Endometrial microvascular endothelial cells (primary cell): ENCODE results near the gene DDX11. TPM values are rescaled to one million over a fixed set of nuclear protein-coding genes. Genes with fewer than 3 reads are reported as not detected.
"Not testable (repeated sequence)": the region's sequence is repeated elsewhere in the genome, so short reads cannot be mapped to it uniquely, and the experiment has no call there.

Source experiments
- in situ Hi-C: cut with HindIII; loops from 2 replicates; pipeline ENCODE4 v1.10.0; 2017; ENCODE audit warnings: low sequenced_read_pairs, low pct_unique_long_range_greater_than_20kb; ENCODE audit errors: inconsistent ontology term
- total RNA-seq: library from RNA; depleted of rRNA; stranded (reverse); fragments of >200 nt; gene quantifications from one replicate; pipeline ENCODE4 v1.2.3, GENCODE V29; 2015; ENCODE audit errors: inconsistent ontology term

Gene DDX11
- total RNA-seq, 1 donor from 2014 or later, result 17.9 TPM

- in situ Hi-C loops, result no loop called here
Observed at GRCh38 chr12:31117203-31118011, 43.7 kb downstream of the DDX11 start.

GRCh38 chr12:31118347-31119191 lies 44.9 kb downstream of the DDX11 start:
- in situ Hi-C loops, result no loop called here

- in situ Hi-C loops, result no loop called here
Observed at GRCh38 chr12:31119192-31119802, 45.6 kb downstream of the DDX11 start.

- in situ Hi-C loops, result no loop called here
Observed at GRCh38 chr12:31119803-31120211, 46.1 kb downstream of the DDX11 start.

- in situ Hi-C loops, result no loop called here
Observed at GRCh38 chr12:31120392-31121008, 46.8 kb downstream of the DDX11 start.

GRCh38 chr12:31121022-31121728 lies 47.5 kb downstream of the DDX11 start:
- in situ Hi-C loops, result not testable (repeated sequence)

- in situ Hi-C loops, result no loop called here
Observed at GRCh38 chr12:31122481-31122880, 48.8 kb downstream of the DDX11 start.

- in situ Hi-C loops, result not testable (repeated sequence)
Observed at GRCh38 chr12:31124158-31124557, 50.5 kb downstream of the DDX11 start.

- in situ Hi-C loops, result not testable (repeated sequence)
Observed at GRCh38 chr12:31125171-31125570, 51.5 kb downstream of the DDX11 start.

- in situ Hi-C loops, result not testable (repeated sequence)
Observed at GRCh38 chr12:31127209-31127848, 53.7 kb downstream of the DDX11 start.

- in situ Hi-C loops, result not testable (repeated sequence)
Observed at GRCh38 chr12:31136581-31136980, 62.9 kb downstream of the DDX11 start.

- in situ Hi-C loops, result not testable (repeated sequence)
Observed at GRCh38 chr12:31144768-31145167, 71.1 kb downstream of the DDX11 start.

- in situ Hi-C loops, result not testable (repeated sequence)
Observed at GRCh38 chr12:31145296-31145695, 71.6 kb downstream of the DDX11 start.

GRCh38 chr12:31147415-31147814 lies 73.8 kb downstream of the DDX11 start:
- in situ Hi-C loops, result not testable (repeated sequence)

- in situ Hi-C loops, result not testable (repeated sequence)
Observed at GRCh38 chr12:31150766-31151165, 77.1 kb downstream of the DDX11 start.
